Measurements from ENCODE around the gene PPIB.

Gene PPIB

GRCh38 chr15:64148581-64148980 is 14.2 kb downstream of the PPIB start:
- DNase-seq (ENCODE audit: low read depth, low spot score) = no peak
- Histone ChIP-seq H3K4me1 (ENCODE audit: control insufficient read depth, insufficient read depth, low read length) (peaks cover 4% of the 10 kb centered on the region), H3K27ac (ENCODE audit: low read length) (no peak overlapping the region), H3K9me3 (ENCODE audit: control insufficient read depth, insufficient read depth, low read length) (no peaks in the 10 kb centered on the region), H3K27me3 (ENCODE audit: control insufficient read depth, insufficient read depth, low read length) (peaks cover 6% of the 10 kb centered on the region), H3K4me3 (ENCODE audit: low read length) (no peak overlapping the region), H3K36me3 (ENCODE audit: control insufficient read depth, insufficient read depth, low read length) (no peaks in the 10 kb centered on the region)
- no CpG with 5 or more reads among the region's 3 CpGs for WGBS (ENCODE audit: insufficient coverage, insufficient read length)

DNA sequence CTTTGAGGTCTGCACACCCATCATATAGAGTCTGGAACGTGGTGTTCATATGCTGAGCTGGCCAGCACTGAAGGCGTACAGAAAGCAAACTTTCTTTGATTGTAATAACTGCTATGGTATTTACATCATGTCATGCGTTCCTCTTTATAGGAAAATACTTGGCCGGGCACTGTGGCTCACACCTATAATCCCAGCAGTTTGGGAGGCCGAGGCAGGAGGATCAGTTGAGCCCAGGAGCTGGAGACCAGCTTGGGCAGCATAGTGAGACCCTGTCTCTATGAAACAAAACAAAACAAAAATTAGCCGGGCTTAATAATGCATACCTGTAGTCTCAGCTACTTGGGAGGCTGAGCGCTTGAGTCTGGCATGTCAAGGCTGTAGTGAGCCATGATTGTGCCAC is 14.7 kb downstream of the PPIB start:
- peaks cover 6% of the 10 kb centered on the region for H3K27me3 ChIP-seq (ENCODE audit: control insufficient read depth, insufficient read depth, low read length)
- no peak for DNase-seq (ENCODE audit: low read depth, low spot score)
- no peak overlapping the region for H3K4me3 ChIP-seq (ENCODE audit: low read length)
- H3K4me1 ChIP-seq (ENCODE audit: control insufficient read depth, insufficient read depth, low read length) = peaks cover 4% of the 10 kb centered on the region
- no peak overlapping the region for H3K27ac ChIP-seq (ENCODE audit: low read length)
- no peaks in the 10 kb centered on the region for H3K9me3 ChIP-seq (ENCODE audit: control insufficient read depth, insufficient read depth, low read length)
- no CpG with 5 or more reads among the region's 7 CpGs for WGBS (ENCODE audit: insufficient coverage, insufficient read length)
- no peaks in the 10 kb centered on the region for H3K36me3 ChIP-seq (ENCODE audit: control insufficient read depth, insufficient read depth, low read length)

DNA sequence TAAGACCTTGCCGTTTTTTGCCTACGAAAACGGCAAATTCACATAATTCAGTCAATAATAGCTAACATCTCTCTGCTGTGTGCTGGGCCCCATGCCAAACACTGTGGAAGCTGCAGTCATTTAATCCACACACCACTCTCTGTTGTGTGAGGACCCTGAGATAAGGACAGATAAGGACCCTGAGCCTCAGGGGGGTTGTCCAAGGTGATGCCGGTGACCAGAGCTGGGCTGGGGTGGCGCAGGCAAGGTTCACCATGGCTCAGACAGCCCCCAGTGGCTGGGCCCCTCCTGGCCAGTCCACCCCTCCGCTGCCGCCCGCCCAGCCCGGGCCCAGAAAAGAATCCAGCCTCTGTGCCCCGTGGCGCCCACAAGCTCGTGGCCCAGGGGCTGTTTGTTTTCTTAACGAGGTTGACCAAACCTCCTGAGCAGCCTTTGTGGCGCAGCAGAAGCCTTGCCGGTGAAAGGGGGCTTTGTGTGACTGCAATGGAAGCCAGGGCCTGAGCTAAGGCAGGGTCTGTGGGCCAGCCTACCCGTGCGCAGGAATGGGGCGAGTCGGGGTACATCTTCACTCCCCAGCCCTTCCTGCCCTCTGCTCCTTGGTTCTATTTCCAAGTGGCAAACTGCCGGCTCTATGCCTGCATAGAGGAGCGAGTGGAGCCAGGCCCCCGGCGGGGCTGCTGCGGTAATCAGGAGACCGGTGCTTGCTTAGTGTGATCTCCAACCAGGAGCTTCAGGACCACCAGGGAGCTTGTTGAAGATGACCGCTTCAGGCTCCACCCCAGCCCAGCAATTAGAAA is 15.7 kb downstream of the PPIB start:
- DNase-seq (ENCODE audit: low read depth, low spot score) = no peak
- Histone ChIP-seq H3K36me3 (ENCODE audit: control insufficient read depth, insufficient read depth, low read length) (no peaks in the 10 kb centered on the region), H3K4me3 (ENCODE audit: low read length) (no peak overlapping the region), H3K9me3 (ENCODE audit: control insufficient read depth, insufficient read depth, low read length) (no peaks in the 10 kb centered on the region), H3K27me3 (ENCODE audit: control insufficient read depth, insufficient read depth, low read length) (no peaks in the 10 kb centered on the region; the same call in 1 of the 2 replicates), H3K4me1 (ENCODE audit: control insufficient read depth, insufficient read depth, low read length) (peaks cover 2% of the 10 kb centered on the region; the same call in 1 of the 2 replicates), H3K27ac (ENCODE audit: low read length) (no peak overlapping the region)
- no CpG with 5 or more reads among the region's 26 CpGs for WGBS (ENCODE audit: insufficient coverage, insufficient read length)

GRCh38 chr15:64146520-64146884 is 16.3 kb downstream of the PPIB start:
- H3K9me3 ChIP-seq (ENCODE audit: control insufficient read depth, insufficient read depth, low read length) = no peaks in the 10 kb centered on the region
- no peaks in the 10 kb centered on the region for H3K36me3 ChIP-seq (ENCODE audit: control insufficient read depth, insufficient read depth, low read length)
- no peak overlapping the region for H3K4me3 ChIP-seq (ENCODE audit: low read length)
- no peaks in the 10 kb centered on the region for H3K27me3 ChIP-seq (ENCODE audit: control insufficient read depth, insufficient read depth, low read length)
- no peak overlapping the region for H3K27ac ChIP-seq (ENCODE audit: low read length)
- WGBS (ENCODE audit: insufficient coverage, insufficient read length) = no CpG with 5 or more reads among the region's 3 CpGs
- 0 out of 2 replicates have a peak, but pooled peaks cover 2% of the 10 kb centered on the region for H3K4me1 ChIP-seq (ENCODE audit: control insufficient read depth, insufficient read depth, low read length)
- DNase-seq (ENCODE audit: low read depth, low spot score) = no peak

DNA sequence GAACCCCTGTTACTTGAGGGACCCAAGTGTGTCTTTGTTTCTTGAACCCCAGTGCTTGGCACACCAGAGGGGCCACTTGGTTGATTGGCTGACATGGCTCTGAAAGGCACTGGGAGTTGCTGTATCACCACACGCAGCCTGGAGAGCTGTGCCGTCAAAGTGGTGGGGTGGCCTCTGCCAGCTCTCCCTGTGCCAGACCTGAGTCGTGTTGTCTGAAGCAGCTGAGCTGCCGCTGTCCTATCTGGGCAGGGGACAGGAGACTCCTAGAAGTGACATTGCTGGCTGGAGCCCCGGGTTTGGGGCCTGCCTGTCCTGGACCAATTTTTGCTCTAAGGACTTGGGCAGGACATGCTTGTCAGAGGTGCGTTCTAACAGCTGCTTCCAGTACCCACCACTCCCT is 16.8 kb downstream of the PPIB start:
- no peaks in the 10 kb centered on the region for H3K36me3 ChIP-seq (ENCODE audit: control insufficient read depth, insufficient read depth, low read length)
- DNase-seq (ENCODE audit: low read depth, low spot score) = no peak
- no peaks in the 10 kb centered on the region for H3K9me3 ChIP-seq (ENCODE audit: control insufficient read depth, insufficient read depth, low read length)
- 0 out of 2 replicates have a peak, but pooled peaks cover 2% of the 10 kb centered on the region for H3K4me1 ChIP-seq (ENCODE audit: control insufficient read depth, insufficient read depth, low read length)
- WGBS (ENCODE audit: insufficient coverage, insufficient read length) = no CpG with 5 or more reads among the region's 6 CpGs
- H3K27ac ChIP-seq (ENCODE audit: low read length) = no peak overlapping the region
- H3K4me3 ChIP-seq (ENCODE audit: low read length) = no peak overlapping the region
- no peaks in the 10 kb centered on the region for H3K27me3 ChIP-seq (ENCODE audit: control insufficient read depth, insufficient read depth, low read length)

DNA sequence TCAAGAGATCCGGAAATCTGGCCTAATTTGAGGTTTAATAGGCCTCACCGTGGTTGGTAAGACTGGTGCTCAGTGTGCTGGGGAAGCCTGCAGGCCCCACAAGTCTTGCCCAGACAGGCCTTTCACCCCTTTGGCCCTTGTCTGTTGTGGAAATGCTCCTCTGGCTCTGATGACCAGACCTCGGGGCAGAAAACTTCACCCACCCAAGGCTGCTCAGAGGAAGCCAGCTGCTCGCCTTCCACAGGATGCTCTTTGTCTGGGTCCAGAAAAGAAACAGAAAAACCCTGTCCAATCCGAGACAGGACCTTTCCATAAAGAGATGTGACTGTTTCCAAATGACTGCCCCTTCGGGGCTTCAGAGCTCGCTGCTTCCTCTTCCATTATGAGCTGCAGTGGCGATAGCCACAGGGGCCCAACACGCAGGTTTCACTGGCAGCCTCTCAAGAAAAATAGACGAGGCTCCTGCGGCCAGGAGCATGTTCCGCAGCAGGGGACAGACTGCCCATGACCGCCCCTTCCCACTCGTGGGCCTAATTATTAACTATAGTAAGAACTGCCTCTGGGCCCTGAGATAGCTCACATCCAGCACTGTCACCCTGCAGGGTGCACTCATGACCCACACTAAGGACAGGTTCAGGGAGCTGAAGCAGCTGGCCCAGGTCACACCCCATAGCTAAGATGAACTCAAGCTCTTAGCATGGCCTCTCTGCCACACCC is 18.1 kb downstream of the PPIB start:
- Histone ChIP-seq H3K27me3 (ENCODE audit: control insufficient read depth, insufficient read depth, low read length) (no peaks in the 10 kb centered on the region), H3K4me3 (ENCODE audit: low read length) (no peak overlapping the region), H3K27ac (ENCODE audit: low read length) (no peak overlapping the region), H3K4me1 (ENCODE audit: control insufficient read depth, insufficient read depth, low read length) (no peaks in the 10 kb centered on the region), H3K36me3 (ENCODE audit: control insufficient read depth, insufficient read depth, low read length) (no peaks in the 10 kb centered on the region), H3K9me3 (ENCODE audit: control insufficient read depth, insufficient read depth, low read length) (no peaks in the 10 kb centered on the region)
- DNase-seq (ENCODE audit: low read depth, low spot score) = no peak
- WGBS (ENCODE audit: insufficient coverage, insufficient read length) = no CpG with 5 or more reads among the region's 14 CpGs

DNA sequence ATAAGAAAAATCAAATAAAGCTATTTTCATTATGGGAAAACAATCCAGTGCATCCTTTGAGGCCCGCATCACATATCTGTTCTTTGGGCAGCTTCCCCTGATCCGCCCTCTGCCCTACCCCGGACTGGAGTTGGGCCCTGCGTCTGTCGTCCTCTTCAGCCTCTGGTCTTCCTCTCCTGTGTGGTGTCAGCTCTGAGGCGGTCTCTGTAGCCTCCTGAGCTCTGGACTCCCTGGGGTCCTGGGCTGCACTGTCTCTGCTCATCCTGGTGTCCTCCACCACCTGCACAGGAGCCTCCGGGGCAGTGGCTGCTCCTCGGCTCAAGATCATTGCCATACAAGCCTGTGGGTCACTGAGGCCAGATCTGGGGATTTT is 18.6 kb downstream of the PPIB start:
- no peak overlapping the region for H3K4me3 ChIP-seq (ENCODE audit: low read length)
- no peak for DNase-seq (ENCODE audit: low read depth, low spot score)
- H3K36me3 ChIP-seq (ENCODE audit: control insufficient read depth, insufficient read depth, low read length) = no peaks in the 10 kb centered on the region
- no peak overlapping the region for H3K27ac ChIP-seq (ENCODE audit: low read length)
- no peaks in the 10 kb centered on the region for H3K9me3 ChIP-seq (ENCODE audit: control insufficient read depth, insufficient read depth, low read length)
- WGBS (ENCODE audit: insufficient coverage, insufficient read length) = no CpG with 5 or more reads among the region's 8 CpGs
- no peaks in the 10 kb centered on the region for H3K4me1 ChIP-seq (ENCODE audit: control insufficient read depth, insufficient read depth, low read length)
- no peaks in the 10 kb centered on the region for H3K27me3 ChIP-seq (ENCODE audit: control insufficient read depth, insufficient read depth, low read length)

- no CpG with 5 or more reads among the region's 6 CpGs for WGBS (ENCODE audit: insufficient coverage, insufficient read length)
- no peak for DNase-seq (ENCODE audit: low read depth, low spot score)
- Histone ChIP-seq H3K36me3 (ENCODE audit: control insufficient read depth, insufficient read depth, low read length) (no peaks in the 10 kb centered on the region), H3K4me1 (ENCODE audit: control insufficient read depth, insufficient read depth, low read length) (no peaks in the 10 kb centered on the region), H3K4me3 (ENCODE audit: low read length) (no peak overlapping the region), H3K27ac (ENCODE audit: low read length) (no peak overlapping the region), H3K27me3 (ENCODE audit: control insufficient read depth, insufficient read depth, low read length) (no peaks in the 10 kb centered on the region), H3K9me3 (ENCODE audit: control insufficient read depth, insufficient read depth, low read length) (no peaks in the 10 kb centered on the region)
Measured at GRCh38 chr15:64143276-64143675, 19.5 kb downstream of the PPIB start.

DNA sequence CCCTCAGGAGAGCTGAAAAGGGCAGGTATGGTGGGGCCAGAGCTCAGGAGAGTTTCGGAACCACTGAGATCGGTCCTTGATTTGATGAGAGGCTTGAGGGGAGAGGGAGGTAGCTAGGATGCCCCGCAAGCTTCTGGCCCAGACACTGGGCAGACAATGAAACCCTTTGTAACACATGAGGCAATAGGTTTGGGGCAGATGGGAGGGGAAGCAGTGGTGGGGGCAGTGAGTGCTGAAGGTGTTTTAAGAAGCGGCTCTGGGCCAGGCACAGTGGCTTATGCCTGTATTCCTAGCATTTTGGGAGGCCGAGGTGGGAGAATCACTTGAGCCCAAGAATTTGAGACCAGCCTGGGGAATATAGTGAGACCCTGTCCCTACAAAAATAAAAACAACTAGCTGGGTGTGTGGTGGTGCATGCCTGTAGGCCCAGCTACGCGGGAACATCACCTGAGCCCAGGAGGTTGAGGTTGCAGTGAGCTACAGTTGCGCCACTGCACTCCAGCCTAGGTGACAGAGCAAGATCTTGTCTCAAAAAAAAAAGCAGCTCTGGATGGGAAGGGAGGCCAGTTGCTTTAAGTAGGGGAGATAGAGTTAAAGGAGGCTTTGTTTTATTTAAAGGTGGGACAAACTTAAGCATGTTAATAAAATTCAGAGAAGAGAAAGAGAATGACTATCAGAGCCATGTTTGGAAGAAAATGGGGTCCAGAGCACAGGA is 20.9 kb downstream of the PPIB start:
- peaks cover 3% of the 10 kb centered on the region; the same call in 1 of the 2 replicates for H3K36me3 ChIP-seq (ENCODE audit: control insufficient read depth, insufficient read depth, low read length)
- H3K27me3 ChIP-seq (ENCODE audit: control insufficient read depth, insufficient read depth, low read length) = no peaks in the 10 kb centered on the region
- no peak for DNase-seq (ENCODE audit: low read depth, low spot score)
- no peak overlapping the region for H3K4me3 ChIP-seq (ENCODE audit: low read length)
- no peaks in the 10 kb centered on the region for H3K9me3 ChIP-seq (ENCODE audit: control insufficient read depth, insufficient read depth, low read length)
- WGBS (ENCODE audit: insufficient coverage, insufficient read length) = no CpG with 5 or more reads among the region's 8 CpGs
- peaks cover 2% of the 10 kb centered on the region for H3K4me1 ChIP-seq (ENCODE audit: control insufficient read depth, insufficient read depth, low read length)
- no peak overlapping the region for H3K27ac ChIP-seq (ENCODE audit: low read length)

DNA sequence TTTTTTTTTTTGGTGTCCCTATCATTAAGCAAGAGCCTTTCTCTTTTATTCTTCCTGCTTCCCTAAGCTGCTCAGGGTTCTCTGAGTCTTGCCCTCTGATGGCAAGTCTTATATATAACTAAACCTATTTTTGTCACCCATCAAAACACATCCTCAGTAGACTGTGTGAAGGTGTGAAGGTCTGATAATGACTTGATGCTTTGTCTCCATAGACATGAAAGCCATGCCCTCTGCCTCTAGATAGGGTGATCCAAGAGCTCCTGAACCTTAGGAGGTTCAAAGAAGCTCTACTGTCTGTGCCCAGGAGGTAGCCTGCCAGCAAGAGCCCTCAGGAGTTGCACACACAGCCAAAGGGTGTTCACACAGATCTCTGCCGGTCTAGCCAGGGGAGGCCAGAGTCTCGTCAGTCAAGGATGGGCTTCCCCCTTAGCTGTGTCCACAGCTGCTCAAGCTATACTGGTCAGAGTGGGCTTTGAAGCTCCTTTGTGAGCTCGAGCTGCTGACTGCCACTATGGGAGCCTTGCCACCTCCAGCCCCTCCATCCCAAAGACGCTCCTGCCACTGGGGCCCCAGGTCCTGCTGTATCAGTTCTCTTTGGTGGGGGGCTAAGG is 24.4 kb downstream of the PPIB start:
- H3K36me3 ChIP-seq (ENCODE audit: control insufficient read depth, insufficient read depth, low read length) = peaks cover 13% of the 10 kb centered on the region
- no CpG with 5 or more reads among the region's 4 CpGs for WGBS (ENCODE audit: insufficient coverage, insufficient read length)

More for the DNA sequence above, 24.4 kb downstream of the PPIB start:
- no peak overlapping the region for H3K27ac ChIP-seq (ENCODE audit: low read length)
- peaks cover 2% of the 10 kb centered on the region for H3K4me1 ChIP-seq (ENCODE audit: control insufficient read depth, insufficient read depth, low read length)
- no peaks in the 10 kb centered on the region for H3K9me3 ChIP-seq (ENCODE audit: control insufficient read depth, insufficient read depth, low read length)
- no peak for DNase-seq (ENCODE audit: low read depth, low spot score)
- no peaks in the 10 kb centered on the region for H3K27me3 ChIP-seq (ENCODE audit: control insufficient read depth, insufficient read depth, low read length)
- H3K4me3 ChIP-seq (ENCODE audit: low read length) = no peak overlapping the region

Measured in iPS DF 6.9 (cell line).